GM12872 (cell line): ENCODE results near the gene ACY1.

Experiments used
- TF ChIP-seq, protein P1 (sequence below): IDR thresholded peaks from 3 replicates; pipeline ENCODE4 v1.5.1; 2011; ENCODE audit warnings: low read depth, mild to moderate bottlenecking, low read length, moderate library complexity; ENCODE audit not compliant: insufficient read depth

ACY1 gene

DNA sequence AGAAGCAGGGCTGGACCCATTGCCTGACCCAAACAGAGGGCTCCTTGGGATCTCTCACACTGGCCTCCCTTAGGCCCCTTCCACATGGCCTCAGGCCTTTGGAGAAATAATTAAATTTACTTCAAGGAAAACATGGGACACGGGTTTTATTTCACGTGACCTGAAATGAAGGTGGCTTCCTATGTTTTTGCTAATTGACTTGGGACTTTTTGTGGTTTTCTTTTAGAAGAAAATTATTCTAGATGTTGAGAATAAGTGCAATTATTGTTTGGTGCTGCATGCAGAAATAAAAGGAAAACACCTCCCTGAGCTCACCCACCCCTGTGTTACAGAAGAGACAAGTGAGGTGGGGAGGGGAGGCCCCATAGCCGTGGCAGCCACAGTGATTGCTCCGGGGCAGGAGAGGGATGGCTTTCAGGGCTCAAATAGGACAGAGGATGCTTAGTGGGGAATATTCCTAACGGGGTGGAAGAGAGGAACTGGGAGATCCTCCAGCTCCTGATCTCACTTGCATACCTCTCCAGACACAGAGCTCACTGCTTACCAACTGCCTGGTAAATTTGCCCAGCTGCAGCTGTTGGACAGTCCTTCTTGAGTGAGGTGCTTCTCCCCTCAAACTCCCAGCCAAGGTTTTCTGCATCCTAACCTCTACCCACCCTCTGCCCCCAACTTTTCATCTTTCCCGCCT is 41.6 kb downstream of the ACY1 start:
- TF ChIP-seq, protein P1, sequence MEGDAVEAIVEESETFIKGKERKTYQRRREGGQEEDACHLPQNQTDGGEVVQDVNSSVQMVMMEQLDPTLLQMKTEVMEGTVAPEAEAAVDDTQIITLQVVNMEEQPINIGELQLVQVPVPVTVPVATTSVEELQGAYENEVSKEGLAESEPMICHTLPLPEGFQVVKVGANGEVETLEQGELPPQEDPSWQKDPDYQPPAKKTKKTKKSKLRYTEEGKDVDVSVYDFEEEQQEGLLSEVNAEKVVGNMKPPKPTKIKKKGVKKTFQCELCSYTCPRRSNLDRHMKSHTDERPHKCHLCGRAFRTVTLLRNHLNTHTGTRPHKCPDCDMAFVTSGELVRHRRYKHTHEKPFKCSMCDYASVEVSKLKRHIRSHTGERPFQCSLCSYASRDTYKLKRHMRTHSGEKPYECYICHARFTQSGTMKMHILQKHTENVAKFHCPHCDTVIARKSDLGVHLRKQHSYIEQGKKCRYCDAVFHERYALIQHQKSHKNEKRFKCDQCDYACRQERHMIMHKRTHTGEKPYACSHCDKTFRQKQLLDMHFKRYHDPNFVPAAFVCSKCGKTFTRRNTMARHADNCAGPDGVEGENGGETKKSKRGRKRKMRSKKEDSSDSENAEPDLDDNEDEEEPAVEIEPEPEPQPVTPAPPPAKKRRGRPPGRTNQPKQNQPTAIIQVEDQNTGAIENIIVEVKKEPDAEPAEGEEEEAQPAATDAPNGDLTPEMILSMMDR = no peak

- TF ChIP-seq, protein P1 = no peak
Measured at GRCh38 chr3:52025453-52025852, 42.1 kb downstream of the ACY1 start.

- TF ChIP-seq, protein P1 = no peak
Measured at GRCh38 chr3:52026041-52026440, 42.7 kb downstream of the ACY1 start.

DNA sequence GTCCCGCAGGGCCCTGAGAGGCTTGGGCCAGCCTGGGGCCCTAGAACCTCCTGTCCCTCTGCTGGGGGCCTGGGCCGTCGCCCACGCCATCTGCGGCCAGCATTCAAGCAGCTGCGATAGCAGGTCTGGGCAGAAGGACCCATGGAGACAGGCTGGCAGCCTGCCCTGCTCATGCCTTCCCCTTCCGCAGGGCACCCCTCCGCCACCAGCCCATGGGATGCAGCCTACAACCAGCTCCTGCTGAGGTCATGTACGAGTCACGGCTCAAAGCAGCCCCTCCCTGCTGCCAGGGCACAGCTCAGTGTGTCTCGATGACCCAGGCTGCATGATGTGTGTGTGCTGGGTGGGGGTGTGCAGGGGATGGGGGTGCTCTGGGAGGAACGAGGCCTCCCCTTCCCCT is 45.2 kb downstream of the ACY1 start:
- TF ChIP-seq, protein P1 = no peak

GRCh38 chr3:52029053-52029452 is 45.7 kb downstream of the ACY1 start:
- TF ChIP-seq, protein P1 = no peak

DNA sequence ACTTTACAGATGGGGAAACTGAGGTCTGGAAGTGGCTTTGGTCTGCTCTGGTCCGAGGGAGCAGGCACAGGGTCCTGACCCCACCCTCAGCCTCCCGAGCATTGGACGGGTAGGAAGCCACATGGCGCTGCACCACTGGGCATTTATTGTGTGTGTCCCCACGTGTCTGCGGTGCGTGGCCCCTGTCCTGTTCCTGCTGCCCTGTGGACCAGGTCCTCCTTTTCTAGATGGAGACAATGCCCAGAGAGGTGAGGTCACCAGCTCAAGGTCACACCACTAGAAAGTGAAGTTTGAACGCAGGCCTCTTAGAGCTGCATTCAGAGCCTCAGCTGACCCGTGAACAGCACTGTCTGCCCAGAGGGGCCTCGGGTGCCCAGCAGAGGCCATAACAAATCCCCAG is 46.2 kb downstream of the ACY1 start:
- TF ChIP-seq, protein P1 = no peak

DNA sequence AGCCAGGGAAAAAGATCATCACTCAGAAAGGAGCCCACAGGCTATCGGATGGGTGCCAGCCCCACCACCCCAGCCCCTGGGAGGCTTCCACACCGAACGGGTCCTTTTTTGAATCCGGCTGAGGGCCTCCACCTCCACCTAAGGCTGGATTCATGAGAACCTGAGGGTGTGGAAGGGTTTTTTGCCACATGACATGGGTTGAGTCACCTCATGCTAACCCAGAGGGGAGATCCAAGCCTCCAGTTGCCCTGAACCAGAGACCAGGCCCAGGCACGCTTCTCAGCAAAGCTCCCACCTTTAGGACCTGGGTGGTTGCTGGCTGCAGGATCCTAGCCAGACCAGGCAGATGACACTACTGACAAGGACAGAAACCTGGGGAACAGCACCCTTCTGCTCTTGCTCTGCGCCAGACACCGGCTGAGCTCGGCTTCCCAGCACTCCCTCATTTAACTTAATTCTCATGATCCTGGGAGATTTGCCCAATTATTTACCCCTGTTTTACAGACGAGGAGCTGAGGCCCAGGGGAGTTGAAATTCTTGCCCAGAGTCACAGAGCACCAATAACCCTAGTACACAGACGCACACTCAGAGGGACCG is 47.5 kb downstream of the ACY1 start:
- TF ChIP-seq, protein P1 = no peak
